SU-DHL-6 (cell line): ENCODE results near the gene NOTO.

Experiments used
- EZH2phosphoT487 ChIP-seq: fragments of 200-600 bp; sonication (generic), shearing (Covaris generic); conservative IDR thresholded peaks from 2 replicates; pipeline ENCODE4 v1.6.1; 2018; ENCODE audit warnings: mild to moderate bottlenecking, antibody characterized with exemption, low read length, moderate library complexity, mixed read lengths
- TF ChIP-seq, protein P1 (sequence below): fragments of 200-600 bp; sonication (generic); IDR thresholded peaks from one replicate; pipeline ENCODE4 v1.5.1; 2017; ENCODE audit warnings: antibody characterized with exemption, mild to moderate bottlenecking, low read length, moderate library complexity; ENCODE audit not compliant: insufficient read depth, poor library complexity, severe bottlenecking

DNA sequence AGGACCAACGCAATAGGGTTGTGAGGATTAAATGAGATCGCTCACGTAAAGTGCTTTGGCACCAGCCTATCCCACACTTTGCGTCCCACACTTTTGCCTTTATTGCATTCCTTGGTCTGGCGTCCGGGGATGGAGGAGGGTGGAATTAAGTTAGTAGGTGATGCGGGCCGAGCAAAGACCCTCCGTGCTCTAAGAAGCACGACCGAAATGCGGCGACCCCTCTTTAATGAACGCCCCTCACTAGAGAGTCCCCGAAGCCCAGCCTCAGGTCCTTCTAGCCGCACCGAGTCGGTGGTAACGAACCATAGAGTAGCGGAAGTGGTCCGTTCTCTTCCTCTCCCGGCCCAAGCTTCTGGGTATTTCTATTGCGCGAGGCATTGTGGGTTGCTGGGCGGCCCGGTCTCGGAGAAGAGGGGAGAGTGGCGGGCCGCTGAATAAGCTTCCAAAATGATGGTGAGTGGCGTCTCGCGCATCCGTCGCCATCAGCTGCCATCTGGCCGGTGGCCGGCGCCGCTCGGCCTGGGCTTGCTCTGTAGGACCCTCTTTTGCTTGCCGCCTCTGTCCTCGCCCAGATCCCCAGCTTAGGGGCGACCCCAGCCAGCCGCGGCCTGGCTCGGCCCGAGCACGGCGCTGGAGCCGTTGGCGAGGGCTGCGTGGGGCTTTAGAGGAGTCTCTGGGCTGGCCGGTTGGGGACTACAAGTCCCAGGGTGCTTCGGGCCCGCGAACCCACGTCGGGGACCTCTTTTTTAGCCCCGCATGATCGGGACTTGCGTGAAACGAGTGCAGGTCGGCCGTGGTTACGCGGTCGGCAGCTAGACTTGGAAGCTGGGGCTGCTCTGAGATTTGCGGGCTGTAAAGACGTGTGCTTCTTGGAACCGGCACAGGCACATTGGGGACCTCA lies 31.8 kb downstream of the NOTO start, which contains the start of gene CCT7:
- TF ChIP-seq, protein P1, sequence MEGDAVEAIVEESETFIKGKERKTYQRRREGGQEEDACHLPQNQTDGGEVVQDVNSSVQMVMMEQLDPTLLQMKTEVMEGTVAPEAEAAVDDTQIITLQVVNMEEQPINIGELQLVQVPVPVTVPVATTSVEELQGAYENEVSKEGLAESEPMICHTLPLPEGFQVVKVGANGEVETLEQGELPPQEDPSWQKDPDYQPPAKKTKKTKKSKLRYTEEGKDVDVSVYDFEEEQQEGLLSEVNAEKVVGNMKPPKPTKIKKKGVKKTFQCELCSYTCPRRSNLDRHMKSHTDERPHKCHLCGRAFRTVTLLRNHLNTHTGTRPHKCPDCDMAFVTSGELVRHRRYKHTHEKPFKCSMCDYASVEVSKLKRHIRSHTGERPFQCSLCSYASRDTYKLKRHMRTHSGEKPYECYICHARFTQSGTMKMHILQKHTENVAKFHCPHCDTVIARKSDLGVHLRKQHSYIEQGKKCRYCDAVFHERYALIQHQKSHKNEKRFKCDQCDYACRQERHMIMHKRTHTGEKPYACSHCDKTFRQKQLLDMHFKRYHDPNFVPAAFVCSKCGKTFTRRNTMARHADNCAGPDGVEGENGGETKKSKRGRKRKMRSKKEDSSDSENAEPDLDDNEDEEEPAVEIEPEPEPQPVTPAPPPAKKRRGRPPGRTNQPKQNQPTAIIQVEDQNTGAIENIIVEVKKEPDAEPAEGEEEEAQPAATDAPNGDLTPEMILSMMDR: no peak
- TF ChIP-seq EZH2phosphoT487: no peak
